Stimulated activated CD8-positive, alpha-beta memory T cell treated with anti-CD3 and anti-CD28 coated beads, Interleukin-4, amount 100 ng/mL, for 1 hour (primary cell): ENCODE measurements around the gene DENND2C.

ENCODE experiments used
- DNase-seq, 2 donors: peaks; one replicate each; pipeline ENCODE4 v3.0.0-alpha.2; 2020; ENCODE audit warnings: low read depth in 2 of 2, low spot score in 1 of 2

The DENND2C gene

GRCh38 chr1:114677691-114678090 is 7.8 kb upstream of the DENND2C start:
- DNase-seq = no peak

- DNase-seq = no peak
These were observed 6.3 kb upstream of the DENND2C start for GRCh38 chr1:114676115-114676514.

DNA sequence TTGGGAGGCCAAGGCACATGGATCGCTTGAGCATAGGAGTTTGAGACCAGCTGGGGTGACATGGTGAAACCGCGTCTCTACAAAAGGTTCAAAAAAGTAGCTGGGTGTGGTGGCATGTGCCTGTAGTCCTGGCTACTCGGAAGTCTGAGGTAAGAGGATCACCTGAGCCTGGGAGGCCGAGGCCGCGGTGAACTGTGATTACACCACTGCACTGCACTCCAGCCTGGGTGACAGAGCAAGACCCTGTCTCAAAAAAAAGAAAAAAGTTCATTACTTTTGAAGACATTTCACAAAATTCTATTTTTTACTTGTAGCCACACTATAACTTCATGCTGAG is 2.1 kb upstream of the DENND2C start:
- DNase-seq = no peak

DNA sequence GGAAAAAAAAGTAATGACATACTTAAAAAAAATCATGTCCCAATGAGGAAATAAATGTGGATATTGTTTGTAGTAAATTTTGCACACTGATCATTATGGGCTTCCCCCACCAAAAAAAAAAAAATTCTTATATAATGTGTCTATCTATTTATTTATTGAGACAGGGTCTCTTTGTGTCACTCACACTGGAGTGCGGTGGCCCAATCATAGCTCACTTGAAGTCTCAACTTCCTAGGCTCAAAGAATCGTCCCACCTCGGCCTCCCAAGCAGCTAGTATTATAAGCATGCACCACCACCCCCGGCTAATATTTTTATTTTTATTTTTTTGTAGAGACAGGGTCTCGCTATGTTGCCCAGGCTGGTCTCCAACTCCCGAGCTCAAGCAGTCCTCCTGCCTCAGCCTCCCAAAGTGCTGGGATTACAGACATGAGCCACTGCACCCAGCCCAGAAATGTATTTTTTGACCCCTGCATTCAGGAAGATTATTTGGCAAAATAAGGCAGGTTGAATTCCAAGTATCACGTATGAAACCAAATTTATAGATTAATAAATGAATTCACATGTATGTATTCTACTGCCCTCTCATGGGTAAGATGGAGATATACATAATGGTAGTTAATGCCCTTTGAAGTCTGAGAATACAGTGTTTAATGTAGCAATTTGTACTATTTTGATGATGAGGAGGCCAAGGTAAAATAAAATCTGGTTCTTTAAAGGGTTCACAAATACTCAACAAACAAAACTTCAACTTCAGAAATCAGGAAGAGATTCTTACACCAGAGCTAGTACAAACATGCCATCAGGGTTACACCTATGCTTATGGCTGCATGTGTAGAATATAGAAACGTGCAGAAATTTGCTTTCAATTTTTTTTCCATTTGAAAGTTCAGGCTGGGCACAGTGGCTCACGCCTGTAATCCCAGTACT is 1.4 kb upstream of the DENND2C start:
- no peak for DNase-seq

- peak; percentile 67 to 74 for DNase-seq
These were observed 498 bp upstream of the DENND2C start for GRCh38 chr1:114670083-114671010.

DNA sequence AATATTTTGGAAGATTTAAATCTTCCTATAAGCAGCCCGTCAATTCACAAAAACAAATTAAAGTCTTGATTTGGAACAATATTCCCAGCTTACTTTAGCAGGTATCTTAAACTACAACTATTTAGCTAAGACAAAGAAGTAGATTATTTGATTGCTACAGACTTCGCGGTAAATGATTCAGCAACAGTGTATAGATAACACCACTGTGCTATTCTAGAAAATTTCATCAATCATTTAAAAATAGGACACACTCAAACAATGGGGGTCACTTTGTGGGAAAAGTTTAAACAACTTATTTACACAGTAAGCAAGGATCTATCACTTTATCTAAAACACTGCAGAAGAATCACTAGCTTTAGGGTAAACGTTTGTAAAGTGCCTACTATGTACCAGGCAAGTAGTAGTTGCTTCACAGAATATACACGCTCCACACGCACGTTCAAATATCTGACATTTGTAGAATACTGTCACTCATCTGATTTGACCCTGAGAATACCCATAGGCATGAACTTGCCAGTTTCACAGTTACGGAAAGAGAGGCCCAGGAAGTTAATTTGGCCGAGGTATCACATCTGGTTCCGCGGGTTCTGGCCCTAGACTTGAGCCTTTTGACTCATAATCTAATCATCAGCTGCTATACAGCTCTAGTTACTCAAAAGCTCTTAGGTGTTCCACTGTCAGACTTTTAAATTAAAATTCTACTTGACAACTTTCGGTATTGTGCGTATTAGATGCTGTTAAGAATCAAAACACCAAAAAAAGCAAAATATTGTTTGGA is 876 bp downstream of the DENND2C start:
- no peak for DNase-seq

DNA sequence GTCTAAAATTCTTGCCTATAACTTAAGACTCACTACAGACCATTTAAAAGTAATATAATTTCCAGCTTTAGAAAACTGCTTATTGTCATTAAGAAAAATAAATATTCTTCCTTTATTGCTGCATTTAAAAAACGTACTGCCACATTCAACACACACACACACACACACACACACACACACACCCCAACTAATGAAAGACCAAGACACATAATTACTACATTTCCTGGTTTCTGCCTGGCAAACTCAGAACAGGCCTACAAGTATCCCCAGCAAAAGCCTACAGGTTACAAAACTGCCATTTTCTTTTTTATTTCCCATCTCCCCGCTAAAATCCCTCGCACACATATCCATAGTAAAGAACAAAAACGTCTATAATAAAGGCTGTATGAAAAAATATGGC is 1.5 kb downstream of the DENND2C start:
- no peak for DNase-seq

- DNase-seq = no peak
These were observed 2.9 kb downstream of the DENND2C start for GRCh38 chr1:114666954-114667353.

- DNase-seq = no peak
These were observed 9.6 kb downstream of the DENND2C start for GRCh38 chr1:114660238-114660637.

DNA sequence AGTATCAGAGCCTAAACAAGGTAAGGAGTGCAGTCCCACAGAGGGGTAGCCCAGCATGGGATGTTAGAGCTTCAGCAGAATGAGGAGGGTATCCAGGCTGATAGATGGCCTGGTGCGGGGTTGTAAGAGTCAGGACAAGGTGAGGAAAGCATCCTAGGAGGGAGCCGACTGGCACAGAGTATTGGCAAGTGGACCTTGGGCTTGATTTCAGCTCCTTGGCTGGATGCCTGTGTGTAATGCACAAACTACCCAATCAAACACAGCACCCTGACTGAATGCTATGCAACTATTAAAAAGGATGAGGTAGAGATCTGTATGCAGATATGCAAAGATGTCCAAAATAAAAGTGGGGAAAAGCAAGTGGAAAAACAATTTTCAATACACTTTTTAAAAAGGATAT is 18.0 kb downstream of the DENND2C start:
- no peak for DNase-seq

- no peak for DNase-seq
These were observed 21.3 kb downstream of the DENND2C start for GRCh38 chr1:114648503-114648902.

- no peak for DNase-seq
These were observed 28.5 kb downstream of the DENND2C start for GRCh38 chr1:114641377-114641776.

DNA sequence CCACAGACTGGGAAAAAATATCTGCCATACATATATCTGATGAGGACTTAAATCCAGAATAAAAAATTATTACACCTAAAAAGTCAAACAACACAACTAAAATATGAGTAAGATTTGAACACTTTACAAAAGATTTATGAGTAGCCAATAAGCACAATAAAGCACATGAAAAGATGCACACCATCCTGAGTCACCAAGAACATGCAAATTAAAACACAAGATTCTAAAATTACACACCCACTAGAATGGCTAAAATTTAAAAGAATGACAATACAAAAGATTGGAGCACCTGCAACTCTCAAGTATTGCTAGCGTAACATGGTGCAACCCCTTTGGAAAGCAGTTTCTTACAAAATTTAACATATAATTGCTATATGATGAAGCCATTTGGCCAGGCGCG is 30.9 kb downstream of the DENND2C start:
- DNase-seq = no peak

DNA sequence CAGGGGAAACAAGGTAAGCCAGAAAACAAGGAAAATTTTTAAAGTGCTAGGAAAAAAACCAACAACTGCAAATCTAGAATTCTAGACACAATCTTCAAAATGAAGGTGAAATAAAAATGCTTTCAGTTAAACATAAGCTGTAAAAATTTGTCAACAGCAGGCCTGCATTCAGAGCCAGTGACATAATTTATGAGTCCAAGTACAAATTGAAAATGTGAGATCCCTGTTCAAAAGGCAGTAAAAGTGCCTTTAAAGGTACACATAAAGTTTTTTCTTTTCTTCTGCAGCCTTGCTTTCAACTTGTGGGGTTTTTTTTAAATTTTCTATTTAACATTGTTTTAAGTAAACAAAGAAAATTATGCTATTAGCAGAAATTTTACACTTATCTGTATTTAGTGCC is 37.4 kb downstream of the DENND2C start:
- DNase-seq = no peak

DNA sequence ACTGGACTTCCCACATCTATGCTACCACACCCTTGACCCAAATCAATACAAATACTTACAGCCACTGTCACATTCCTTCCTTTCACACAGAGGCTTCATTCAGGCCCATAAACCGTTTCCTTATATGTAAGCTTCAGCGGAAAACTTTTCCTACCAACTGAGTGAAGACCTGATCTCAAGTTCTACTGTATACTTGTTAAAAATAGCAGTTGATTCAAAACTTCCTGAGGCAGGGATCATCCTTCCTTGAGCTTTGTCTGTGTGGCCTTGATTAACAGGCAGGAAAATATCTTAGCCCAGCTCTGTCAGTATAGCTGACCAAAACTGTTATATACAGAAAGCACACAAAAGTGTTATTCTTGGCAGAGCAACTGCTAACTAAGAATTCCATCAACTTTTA is 42.7 kb downstream of the DENND2C start:
- no peak for DNase-seq

DNA sequence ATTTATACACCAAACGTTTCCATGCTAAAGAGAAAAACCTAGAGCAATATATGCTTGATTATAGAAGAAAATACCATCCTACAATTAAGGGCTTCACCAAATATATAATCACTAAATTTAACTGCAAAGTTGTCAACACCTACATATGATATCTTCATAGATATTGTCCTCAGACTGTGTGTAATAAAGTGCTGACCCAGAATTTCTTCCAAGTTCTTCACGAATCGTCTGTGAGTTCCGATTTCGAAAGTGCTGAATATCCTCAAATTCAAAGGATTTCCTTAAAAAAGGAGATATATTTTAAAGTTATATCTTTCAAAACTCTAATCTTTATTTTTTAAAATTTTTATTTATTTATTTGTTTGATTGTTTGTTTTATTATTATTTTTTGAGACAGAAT is 46.5 kb downstream of the DENND2C start:
- no peak for DNase-seq

- no peak for DNase-seq
These were observed 49.4 kb downstream of the DENND2C start for GRCh38 chr1:114620419-114620818.

GRCh38 chr1:114618606-114619005 is 51.2 kb downstream of the DENND2C start:
- no peak for DNase-seq

- no peak for DNase-seq
These were observed 59.2 kb downstream of the DENND2C start for GRCh38 chr1:114610546-114611245.

GRCh38 chr1:114609826-114610225 is 60.0 kb downstream of the DENND2C start:
- DNase-seq = no peak

GRCh38 chr1:114609026-114609425 is 60.8 kb downstream of the DENND2C start:
- no peak for DNase-seq
